Measurements from ENCODE around the gene SIRT7.

Gene SIRT7

DNA sequence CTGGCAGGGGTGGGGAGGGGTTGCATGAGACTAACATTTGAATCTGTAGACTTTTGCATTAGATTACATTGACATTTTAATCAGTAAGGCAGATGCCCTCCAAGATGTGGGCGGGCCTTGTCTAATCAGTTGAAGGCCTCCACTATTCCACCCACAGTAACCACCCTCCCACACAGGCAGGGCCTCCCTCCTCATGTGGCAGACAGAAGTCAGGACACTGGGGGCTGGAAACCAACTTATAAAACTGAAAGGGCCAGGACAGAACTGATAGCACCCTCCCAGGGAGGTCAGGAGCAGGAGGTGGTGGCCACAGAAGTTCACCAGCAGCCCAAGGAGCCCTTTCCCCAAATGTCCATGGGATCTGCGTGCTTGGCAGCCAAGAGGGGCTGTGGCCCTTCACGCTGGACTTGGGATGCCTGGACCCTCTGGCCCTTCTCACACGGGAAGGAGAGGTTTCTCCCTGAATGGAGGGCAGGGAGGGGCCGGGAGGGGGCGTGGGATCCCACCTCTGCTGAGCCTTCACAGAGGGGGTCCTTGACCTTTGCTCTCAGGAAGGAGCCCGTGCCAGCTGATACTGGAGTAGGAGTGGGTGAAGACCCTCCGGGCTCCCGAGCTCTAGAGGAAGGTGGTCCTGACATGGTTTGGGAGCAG is 14.5 kb upstream of the SIRT7 start:
- no peak for DNase-seq (ENCODE audit: low read depth, low spot score)

DNA sequence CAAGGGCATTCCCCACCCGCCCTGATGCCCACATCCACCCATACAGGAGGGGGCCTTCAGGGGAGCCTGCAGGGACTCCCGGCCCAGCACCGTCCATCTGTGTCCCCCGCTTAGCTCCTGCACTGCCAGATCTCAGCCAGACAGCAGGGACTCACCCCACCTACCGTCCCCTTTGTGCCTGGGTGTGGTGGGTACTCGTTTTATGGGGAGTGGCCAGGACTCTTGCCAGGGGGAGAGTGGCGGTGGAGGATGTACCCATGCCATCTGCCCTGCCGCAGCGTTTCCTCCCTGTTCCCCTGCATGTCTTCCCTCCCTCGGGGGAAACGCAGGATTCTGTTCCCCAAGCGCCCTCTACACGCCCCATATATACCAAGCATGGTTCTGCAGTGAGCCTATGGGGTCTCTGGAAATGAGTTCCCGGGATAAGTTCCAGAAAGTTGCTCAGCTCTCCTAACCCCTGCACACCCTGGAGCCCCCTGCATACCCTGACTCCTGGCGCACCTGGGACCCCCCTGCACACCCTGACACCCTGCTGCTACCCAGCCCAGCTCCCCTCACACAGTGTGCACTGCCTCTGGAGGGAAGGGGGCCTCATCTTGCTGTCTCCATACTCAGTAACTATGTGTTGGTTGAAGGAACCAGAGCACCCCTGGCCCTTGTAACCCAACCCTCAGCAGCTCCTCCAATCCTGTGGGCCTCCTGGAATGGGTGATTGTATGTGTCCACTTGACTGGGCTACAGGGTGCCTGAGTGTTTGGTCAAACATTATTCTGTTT is 13.8 kb upstream of the SIRT7 start:
- DNase-seq (ENCODE audit: low read depth, low spot score): no peak

DNA sequence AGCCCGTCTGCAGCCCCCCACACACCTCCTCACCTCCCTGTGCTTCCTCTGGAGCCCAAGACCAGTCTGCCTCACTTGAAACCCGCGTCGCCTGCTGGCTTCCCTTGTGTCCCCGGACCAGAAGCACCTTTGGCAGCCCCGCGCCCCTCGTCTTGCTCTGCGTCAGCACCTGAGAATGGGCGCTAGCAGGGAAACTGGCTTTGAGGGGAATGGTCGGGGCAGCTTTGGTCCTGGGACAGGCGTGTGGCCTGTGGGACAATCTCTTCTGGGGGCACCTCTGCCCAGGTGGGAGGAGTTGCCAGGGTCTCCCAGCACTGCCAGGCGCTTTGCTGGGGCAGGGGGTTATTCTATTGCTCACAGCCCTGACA is 13.2 kb upstream of the SIRT7 start:
- no peak for DNase-seq (ENCODE audit: low read depth, low spot score)

DNA sequence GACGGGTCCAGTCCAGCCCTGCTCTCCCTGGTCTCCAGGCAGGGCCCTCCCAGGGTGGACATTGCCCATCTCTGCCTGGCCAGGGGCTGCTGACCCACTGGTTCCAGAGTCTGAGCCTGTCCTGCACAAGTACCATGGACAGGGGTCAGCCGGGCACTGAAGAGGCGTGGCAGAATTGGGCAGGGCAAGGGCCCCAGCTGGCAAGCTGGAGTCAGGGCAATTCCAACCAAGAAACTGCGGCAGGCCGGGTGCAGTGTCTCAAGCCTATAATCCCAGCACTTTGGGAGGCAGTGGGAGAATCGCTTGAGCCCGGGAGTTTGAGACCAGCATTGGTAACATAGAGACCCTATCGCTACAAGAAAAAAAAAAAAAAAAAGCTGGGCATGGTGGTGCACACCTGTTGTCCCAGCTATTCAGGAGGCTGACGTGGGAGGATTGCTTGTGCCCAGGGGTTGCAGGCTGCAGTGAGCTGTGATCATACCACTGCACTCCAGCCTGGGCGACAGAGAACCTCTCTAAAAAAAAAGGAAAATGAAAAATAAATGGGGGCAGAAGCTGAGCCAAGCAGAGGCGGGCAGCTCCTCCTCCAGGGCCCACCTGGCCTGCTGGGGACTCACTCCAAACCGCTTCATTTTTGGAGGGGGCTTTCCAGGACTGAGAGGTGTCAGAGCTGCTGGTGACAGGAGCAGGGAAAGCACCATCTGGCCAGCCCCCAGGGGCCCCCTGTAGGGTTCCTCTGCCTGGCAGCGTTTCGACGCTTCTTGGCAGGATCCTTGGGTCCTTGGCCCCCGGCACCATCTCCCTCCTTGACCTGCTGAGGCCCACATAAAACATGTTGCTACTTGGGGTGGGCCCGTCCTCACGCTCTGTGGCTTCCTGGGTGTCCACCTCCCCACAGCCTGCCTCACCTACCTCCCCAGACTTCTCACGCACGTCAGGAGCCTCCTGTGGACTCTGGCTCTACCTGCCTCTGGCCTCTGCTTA is 12.5 kb upstream of the SIRT7 start:
- no peak for DNase-seq (ENCODE audit: low read depth, low spot score)

DNA sequence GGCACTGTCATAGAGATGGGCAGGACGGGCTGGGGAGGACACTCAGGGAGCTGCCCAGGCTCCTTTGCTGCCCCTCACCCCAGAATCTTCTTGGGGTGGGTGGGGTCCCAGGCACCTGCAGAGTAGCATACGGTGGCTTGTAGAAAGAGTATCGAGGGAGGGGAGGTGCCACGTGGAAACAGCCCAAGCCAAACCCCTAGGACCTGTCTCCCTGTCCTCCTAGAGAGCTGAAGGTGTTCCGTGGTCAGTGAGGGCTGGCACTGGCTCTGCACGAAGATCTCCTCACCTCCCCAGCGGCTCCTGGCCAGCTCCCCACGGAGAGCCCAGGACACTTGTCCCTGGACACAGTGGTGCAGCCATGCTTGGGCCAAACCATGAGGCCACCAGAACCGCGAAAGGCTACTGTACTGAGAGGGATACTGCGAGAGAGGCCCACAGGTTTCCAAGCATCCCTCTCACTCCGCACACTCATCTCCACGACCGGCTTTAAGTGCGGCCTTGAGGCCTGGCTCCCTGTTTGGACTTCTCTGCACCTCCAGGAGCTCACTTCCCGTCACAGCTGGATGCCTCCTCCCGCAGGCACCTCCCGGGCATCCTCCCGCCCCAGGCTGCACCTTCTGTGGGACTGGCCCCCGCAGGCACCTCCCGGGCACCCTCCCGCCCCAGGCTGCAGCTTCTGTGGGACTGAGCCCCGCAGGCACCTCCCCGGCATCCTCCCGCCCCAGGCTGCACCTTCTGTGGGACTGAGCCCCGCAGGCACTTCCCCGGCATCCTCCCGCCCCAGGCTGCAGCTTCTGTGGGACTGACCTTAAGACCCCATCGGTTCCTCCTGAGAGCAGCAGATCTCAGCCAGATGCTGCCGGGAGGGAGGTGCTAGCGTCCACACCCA is 11.5 kb upstream of the SIRT7 start:
- no peak for DNase-seq (ENCODE audit: low read depth, low spot score)

DNA sequence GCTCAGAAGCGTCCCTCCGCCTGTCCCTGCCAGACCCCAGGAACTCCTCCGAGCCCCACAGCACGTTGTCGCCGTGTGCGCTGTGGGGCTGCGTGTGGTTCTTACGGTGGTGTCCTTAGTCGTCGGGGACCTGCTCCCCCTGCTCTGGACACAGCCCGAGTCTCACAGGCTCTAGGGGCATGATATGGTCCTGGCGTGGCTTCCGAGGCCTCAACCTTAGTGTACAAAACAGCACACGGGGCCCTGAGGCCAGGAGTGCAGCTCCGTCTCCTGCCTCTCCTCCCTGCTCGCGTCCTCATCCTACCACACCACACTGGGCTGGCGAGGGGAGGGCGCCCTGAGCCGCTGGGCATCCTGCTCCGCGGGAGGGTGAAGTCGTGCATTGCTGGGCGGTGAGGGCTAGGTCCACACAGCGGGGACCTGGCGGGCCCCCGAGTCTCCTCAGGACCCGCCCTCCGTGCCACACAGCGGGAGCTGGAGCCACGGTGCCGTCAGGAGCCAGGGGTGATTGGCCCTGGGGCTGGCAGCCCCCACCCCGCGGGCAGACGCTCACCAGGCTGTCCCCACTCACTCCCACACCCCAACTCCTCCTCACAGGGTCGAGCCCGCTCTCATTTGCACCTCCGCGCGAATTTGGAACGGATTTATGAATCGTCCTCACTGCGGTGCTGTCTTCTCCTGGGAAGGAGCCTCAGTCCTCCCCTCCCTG is 10.7 kb upstream of the SIRT7 start:
- DNase-seq (ENCODE audit: low read depth, low spot score): no peak

DNA sequence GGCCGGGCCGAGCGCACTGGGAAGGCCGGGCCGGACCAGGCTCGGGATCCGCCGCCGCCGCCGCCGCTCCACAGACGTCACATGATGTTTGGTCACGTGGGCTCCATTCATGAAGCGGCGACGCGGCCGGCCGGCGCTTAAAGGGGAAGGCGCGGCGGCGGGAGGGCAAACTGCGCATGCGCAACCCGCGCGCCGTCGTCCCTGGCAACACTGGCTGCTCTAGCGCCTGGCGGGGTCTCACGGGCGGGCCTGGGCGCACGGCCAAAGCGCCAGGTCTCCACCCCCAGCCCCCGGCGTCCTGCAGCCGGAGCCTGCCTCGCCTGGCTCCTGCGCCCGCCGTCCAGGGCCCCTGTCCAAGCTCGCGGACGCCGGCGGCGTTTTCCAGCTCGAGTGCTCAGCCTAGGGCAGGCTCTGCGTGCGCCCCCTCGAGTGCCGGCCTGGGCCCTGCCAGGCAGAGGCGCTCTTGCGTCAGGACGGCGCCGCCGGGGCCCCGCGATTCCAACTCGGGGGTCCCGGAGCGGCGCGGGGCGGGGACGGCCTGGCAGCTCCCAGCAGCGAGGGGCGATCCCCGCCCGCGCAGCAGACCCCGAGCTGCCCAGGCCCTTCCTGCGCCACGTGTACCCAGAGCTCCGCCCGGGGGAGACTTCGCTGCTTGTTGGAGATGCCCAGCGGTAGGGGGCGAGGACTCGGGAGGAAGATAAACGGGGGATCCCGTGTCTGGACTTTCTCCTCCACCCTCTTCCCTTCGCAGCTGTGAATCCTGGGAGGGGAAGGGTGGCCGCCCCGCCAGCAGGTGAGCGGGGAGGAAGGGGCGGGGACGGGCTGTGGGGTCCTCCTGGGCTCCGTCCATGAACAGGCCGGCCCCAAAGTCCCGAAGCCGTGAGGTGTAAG is 9.9 kb upstream of the SIRT7 start, which contains the start of gene MAFG:
MAFG (minus strand) TSS at position 83 of the 891 bp plus-strand sequence. CDS start 4,550 bp downstream, outside the sequence.
- peak; percentile 91 for DNase-seq (ENCODE audit: low read depth, low spot score)

DNA sequence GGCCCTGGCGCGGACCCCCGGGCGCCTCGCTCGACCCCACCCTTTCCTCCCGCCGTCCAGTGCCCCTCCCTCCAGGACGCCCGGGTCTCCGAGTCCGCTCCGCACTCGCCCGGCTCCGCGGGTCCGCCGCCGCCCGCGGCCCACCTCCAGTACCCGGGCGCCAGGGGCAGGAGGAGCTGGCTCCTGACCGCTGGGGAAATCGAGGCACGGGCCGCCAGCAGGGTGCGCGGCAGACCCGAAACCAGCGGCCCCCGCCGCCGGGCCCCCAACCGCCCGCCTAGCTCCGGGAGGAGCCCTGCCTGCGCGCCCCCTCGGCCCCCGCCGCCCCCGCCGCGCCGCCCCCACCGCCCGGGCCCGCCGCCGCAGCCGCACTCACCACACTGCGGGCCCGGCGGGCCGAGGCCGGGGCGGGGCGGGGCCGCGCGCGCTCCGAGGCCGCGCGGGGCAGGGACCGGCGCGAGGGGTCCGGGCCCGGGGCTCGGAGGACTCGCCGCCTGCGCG is 9.2 kb upstream of the SIRT7 start:
- no peak for DNase-seq (ENCODE audit: low read depth, low spot score)

DNA sequence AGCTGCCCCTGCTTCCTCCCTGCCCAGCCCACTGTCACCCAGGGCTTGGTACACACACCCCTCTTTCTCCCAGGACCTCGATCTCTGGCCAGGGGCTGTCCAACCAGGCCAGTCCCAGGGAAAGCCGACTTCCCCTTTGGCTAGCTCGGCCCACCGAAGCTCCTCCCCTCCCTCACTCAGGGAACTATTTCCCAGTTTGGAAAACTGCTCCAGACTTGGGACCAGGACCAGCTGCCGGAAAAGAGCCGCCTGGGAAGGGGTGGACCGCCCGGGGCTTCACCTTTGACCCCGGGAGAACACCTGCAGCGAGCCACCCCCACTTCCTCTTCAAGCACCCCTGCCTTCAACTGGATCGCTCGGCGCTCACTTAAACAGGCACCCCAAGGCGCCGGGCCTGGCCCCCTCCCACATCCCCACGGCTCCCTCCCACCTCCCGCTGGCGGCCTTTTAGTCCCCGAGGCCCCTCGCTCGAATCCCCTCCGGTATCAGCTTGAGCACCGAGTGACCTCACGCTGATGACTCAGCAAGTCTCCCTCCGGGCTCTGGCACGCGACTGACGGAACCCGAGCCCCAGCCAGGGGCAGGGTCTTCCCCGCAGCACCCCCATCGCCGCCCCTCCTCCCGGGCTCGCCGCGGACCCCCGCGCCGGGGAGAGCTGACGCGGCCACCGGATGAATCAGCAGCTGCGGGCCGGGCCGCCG is 8.6 kb upstream of the SIRT7 start:
- peak; percentile 45 for DNase-seq (ENCODE audit: low read depth, low spot score)

DNA sequence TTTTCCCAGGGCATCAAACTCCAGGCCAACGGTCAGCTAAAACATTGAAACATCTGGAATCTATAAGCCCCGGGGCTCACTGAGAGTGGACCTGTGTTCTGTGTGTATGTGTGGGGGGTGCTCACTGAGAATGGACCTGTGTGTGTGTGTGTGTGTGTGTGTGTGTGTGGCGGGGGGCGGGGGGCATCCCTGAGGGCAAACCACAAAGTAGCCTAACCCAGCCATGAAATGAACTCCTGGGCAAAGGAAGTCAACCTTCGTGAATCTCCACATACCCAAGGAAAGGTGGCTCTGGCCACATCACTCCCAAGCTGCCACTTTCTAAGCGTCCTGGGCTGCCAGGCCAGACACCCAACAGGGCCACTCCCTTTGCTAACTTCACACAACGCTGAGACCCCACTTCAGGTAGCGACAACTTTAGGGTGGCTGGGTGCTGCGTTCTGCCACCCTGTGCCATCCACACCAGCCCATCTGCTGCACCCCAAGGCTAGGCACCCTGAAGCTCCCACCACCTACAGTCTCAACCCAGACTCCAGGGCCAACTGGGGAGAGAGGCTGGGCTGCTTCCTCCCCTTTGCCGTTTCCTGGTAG is 8.0 kb upstream of the SIRT7 start:
- DNase-seq (ENCODE audit: low read depth, low spot score): no peak

DNA sequence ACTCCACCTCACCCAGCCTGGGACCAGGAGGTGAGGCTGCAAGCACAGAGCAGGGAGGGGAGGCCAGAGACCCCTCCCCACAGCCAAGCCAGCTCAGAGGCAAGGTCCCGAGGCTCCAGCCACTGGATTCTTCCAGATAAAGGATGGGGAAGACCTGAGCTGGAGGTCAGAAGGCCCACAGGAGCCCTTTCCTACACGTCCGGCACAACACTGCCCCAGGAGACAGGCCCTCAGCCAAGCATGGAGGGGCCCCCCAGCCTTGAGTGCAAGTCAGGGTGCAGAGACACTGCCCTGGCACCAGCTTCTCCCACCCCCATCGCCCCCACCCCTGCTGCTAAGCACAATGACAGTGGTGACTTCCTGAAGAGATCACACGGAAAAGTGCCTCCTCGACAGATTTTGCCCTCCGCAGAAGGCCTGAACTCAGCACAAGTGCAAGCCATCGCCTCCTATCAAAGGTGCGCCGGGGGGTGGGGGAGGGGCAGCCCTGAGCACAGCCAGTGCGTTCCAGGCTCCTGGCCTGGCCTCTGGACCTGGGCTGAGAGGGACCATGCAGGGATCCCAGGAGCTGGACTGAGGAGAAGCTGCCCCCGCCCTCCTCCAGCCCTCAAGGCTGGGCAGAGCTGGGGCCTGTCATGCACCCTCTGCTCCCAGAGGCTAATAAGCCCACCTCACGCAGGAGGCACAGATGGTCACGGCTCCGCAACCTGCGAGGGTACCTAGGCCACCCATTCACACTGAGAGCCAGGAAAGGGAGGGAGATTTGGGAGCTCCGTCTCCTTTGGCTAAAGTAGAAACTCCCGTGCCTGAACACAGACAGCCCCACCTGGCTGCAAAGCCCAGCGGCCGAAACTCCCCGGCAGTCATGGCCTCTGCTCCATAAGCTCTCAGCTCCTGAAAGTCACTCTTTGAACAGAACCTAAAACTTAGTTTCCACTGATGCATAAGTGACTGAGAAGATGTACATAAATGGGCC is 6.9 kb upstream of the SIRT7 start:
- no peak for DNase-seq (ENCODE audit: low read depth, low spot score)

DNA sequence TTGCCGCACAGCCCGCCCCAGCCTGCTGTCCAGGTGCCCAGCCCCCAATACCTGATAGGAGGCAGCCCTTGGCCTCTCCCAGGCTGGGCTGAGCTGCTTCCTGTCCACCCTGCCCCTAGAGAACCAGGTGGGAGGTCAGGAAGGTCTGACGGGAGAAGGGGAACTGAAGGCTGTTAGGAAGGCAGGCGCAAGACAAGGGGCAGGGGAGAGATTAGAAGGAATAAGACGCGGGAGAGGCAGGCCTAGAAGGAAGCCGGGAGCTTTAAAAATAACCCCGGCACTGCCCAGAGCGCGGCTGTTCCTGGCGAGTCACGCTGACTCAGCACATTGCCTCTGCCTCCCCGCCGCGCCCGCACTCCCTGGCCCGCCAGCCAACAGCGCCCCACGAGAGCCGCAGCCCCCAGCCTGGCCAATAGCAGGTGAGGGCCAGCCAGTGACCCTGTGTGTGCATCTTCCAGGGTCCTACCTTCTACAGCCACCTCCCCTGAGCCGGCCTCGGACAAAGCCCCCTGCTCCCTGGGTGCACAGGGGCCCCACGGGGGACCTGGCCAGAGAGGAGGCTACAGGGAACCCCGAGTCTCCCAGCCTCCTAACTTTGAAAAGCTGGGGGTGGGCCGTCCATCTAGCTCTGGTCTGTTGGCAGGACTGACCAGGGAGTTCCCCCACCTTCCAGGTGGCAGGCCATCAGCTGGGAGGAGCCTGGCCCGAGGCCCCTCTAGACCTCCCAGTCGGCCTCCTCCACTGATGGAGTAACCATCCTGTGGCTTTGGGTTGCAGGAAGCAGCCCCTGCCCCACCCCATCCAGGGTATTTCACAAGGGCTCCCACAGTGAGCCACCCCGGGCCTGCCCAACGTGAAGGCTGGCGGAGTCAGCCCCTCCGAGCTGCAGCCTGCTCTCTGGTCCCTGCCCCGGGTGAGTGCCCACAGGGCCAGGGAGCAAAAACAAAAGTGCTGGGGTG is 5.6 kb upstream of the SIRT7 start:
- DNase-seq (ENCODE audit: low read depth, low spot score): no peak

DNA sequence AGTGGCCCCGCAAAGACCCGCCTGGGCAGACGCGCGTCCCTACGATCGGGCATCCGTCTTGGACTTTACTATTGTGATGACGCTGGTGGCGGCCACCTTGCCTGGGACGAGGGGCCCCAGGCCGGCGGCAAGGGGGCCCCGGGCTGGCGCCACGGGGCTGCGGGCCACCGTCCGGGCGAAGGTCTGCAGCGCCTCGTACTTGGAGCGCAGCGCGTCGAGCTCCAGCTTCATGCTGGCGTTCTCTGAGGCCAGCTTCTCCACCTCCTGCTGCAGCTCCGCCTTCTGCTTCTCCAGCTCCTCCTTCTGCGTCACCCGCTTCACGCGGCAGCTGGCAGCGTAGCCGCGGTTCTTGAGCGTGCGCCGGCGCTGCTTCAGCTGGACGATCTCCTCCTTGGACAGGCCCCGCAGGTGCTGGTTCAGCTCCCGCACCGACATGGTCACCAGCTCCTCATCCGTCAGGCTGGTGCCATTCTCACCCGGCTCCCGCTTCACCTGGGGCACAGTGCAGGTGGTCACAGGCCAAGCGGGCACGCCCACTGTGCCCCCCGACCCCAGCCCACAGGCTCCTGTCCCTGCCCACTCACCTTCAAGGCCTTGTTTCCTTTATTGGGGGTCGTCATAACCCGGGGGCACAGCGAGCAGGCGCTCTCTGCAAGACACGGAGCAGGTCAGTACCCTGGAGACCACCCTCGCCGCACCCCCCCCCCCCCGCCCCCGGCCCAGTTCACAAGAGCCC is 4.8 kb upstream of the SIRT7 start:
- no peak for DNase-seq (ENCODE audit: low read depth, low spot score)

DNA sequence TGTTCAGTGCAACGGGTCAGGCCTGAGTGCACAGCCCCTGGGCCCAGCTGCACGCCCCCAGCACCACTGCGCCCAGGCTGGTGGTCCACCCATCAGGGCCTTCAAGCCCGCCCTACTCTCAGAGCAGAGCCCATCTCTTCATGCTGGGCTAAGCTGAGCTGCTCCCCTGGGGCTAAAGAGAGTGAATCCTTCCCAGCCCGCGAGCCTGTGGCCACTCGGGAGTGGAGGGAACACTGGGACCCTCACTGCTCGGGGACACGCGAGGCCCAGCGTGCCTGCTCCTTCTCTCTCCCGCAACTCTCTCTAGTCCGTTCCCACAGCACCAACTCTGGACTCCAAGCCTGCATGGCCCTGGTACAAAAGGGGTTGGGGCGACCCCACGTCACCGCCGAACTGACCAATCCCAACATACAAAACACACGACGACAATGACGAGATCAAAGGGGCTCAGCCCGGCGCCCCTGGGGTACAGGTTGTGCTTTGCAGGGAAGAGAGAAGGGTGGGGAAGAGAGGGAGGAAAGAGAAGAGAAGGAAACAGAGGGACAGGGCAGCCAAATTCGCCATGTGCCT is 4.1 kb upstream of the SIRT7 start:
- DNase-seq (ENCODE audit: low read depth, low spot score): no peak

DNA sequence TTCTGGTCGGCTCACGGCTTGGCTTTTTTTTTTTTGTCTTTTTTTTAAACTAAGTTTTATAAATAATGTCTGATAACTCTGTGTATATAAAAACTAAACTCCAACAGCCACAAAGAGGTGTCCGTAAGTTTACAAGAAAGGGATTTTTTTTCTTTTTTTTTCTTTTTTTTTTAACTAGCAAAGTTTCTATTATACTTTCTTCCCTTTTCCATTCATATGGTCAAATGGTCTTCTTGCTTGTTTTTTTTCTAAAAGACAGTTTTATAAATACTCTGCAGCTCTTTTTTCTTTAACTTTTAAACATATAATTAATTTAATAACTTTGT is 3.5 kb upstream of the SIRT7 start:
- no peak for DNase-seq (ENCODE audit: low read depth, low spot score)
